HepG2 (cell line): Measurements from ENCODE around the gene SRC. TPM values are rescaled to one million over a fixed set of nuclear protein-coding genes. Genes with fewer than 3 reads are reported as not detected.

Experiments
- ADNP ChIP-seq: sonication (generic); formaldehyde crosslinking; IDR thresholded peaks from 2 replicates; pipeline ENCODE4 v1.4.0; 2020; ENCODE audit warnings: missing genetic modification reagents
- FOXP1 ChIP-seq, 2 experiments: fragments of 450-650 bp in 1 of 2; IDR thresholded peaks; 2 replicates each; pipeline ENCODE4 v1.6.1; 2017 to 2018; ENCODE audit warnings: antibody characterized with exemption in 1 of 2
- LCORL ChIP-seq, 2 experiments: fragments of 450-650 bp in 1 of 2; sonication (generic) in 1 of 2; formaldehyde crosslinking in 1 of 2; IDR thresholded peaks; 2 replicates each; pipeline versions ENCODE4 v1.5.0 to v1.6.1; 2017 to 2020; ENCODE audit warnings: antibody characterized with exemption in 1 of 2, missing genetic modification reagents in 1 of 2
- PCBP1 ChIP-seq: fragments of 200-400 bp; formaldehyde crosslinking; IDR thresholded peaks from 2 replicates; pipeline ENCODE4 v1.6.1; 2017; ENCODE audit warnings: mild to moderate bottlenecking, low read depth, low read length, borderline replicate concordance
- SMAD3 ChIP-seq: sonication (generic); formaldehyde crosslinking; IDR thresholded peaks from 2 replicates; pipeline ENCODE4 v1.4.0; 2020; ENCODE audit warnings: missing genetic modification reagents
- SOX6 ChIP-seq, 2 experiments: fragments of 450-650 bp in 1 of 2; sonication (generic) in 1 of 2; formaldehyde crosslinking in 1 of 2; IDR thresholded peaks; 2 replicates each; pipeline versions ENCODE4 v1.4.0 to v1.6.1; 2017 to 2020; ENCODE audit warnings: antibody characterized with exemption in 1 of 2, mild to moderate bottlenecking in 1 of 2, missing genetic modification reagents in 1 of 2
- TOPORS ChIP-seq: sonication (generic); formaldehyde crosslinking; IDR thresholded peaks from 2 replicates; pipeline ENCODE4 v1.8.0; 2023; ENCODE audit warnings: mild to moderate bottlenecking, missing genetic modification reagents
- ZBTB7A ChIP-seq: sonication (generic); formaldehyde crosslinking; IDR thresholded peaks from 2 replicates; pipeline ENCODE4 v1.8.0; 2022; ENCODE audit warnings: mild to moderate bottlenecking, missing genetic modification reagents
- ZNF207 ChIP-seq: fragments of 450-650 bp; IDR thresholded peaks from 2 replicates; pipeline ENCODE4 v1.6.1; 2016; ENCODE audit warnings: antibody characterized with exemption, borderline replicate concordance
- ZNF512 ChIP-seq: sonication (generic); formaldehyde crosslinking; IDR thresholded peaks from 2 replicates; pipeline ENCODE4 v1.4.0; 2020; ENCODE audit warnings: mild to moderate bottlenecking, missing genetic modification reagents
- ZSCAN25 ChIP-seq: sonication (generic); formaldehyde crosslinking; IDR thresholded peaks from 2 replicates; pipeline ENCODE4 v1.8.0; 2022; ENCODE audit warnings: mild to moderate bottlenecking, missing genetic modification reagents
- polyA plus RNA-seq, 8 experiments: library from polyadenylated mRNA; depleted of rRNA in 3 of 8; stranded (reverse) in 7 of 8; unstranded in 1 of 8; fragments of >200 nt; fragmentation: Illumina TruSeq in 4 of 8; extraction: Trizol in 4 of 8; gene quantifications; 2 replicates each; pipeline versions ENCODE4 v1.2.1 to v1.2.3, GENCODE V29; 2011 to 2016; ENCODE audit warnings: low read depth in 4 of 8, missing spikeins in 1 of 8, mixed read lengths in 1 of 8; ENCODE audit not compliant: insufficient read depth in 1 of 8
- total RNA-seq, 5 experiments: library from RNA; depleted of rRNA; stranded (reverse); fragments of >200 nt; fragmentation: Illumina TruSeq; extraction: Trizol; gene quantifications; 2 replicates each; pipeline ENCODE4 v1.2.3, GENCODE V29; 2016; ENCODE audit warnings: low read depth in 1 of 5
- TF ChIP-seq, protein P1 (sequence below), 2 experiments: fragments of 450-650 bp in 1 of 2; sonication (generic) in 1 of 2; formaldehyde crosslinking in 1 of 2; IDR thresholded peaks; 2 replicates each; pipeline versions ENCODE4 v1.6.1 to v1.8.0; 2016 to 2022; ENCODE audit warnings: antibody characterized with exemption in 1 of 2, mild to moderate bottlenecking in 1 of 2, missing genetic modification reagents in 1 of 2
- TF ChIP-seq, protein P2 (sequence below): sonication (generic); formaldehyde crosslinking; IDR thresholded peaks from 2 replicates; pipeline ENCODE4 v1.8.0; 2022; ENCODE audit warnings: mild to moderate bottlenecking, missing genetic modification reagents, moderate library complexity
- TF ChIP-seq, protein P3 (sequence below): sonication (generic); formaldehyde crosslinking; conservative IDR thresholded peaks from 2 replicates; pipeline ENCODE4 v1.8.0; 2022; ENCODE audit warnings: low read depth, missing genetic modification reagents

SRC gene
- total and polyA plus RNA-seq, 2 of the 13 experiments (the other 11 are each of a cell fraction or from before 2014, with no cell fraction given), result 54.7 to 192 TPM

DNA sequence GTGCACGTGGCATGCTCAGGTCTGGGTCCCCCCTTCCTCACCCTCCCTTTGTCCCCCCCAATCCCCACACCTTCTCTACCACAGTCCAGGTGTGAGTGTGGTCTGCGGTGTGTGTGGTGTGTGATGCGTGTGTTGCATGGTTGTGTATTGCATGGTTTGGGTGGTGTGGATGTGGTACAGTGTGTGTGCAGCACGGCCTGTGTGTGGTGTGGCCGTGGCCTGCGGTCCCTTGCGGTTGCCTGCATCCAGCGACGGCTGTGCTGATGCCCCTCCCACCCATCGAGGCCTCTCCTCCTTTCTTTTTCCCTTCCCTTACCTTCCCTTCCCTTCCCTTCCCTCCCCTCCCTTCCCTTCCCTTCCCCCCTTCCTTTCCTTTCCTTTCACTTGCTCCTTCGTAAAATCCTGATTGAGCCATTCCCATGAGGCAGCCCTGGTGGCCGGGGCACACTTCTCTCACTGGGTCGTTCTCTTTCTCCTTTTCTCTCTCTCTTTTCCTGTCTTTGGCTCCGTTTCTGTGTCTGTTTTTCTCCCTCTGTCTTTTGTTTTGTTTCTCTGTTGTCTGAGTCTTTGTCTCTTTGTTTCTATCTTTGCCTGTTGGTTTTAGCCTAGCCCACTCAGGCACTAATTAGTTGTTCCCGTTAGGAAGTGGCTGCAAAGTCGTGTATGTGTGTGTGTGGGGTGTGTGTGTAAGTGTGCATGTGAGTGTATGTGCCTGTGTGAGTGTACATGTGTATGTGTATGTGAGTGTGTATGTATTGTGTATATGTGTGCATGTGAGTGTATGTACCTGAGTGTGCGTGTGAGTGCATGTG lies 65.7 kb downstream of the SRC start (continued):
- TF ChIP-seq, protein P1, sequence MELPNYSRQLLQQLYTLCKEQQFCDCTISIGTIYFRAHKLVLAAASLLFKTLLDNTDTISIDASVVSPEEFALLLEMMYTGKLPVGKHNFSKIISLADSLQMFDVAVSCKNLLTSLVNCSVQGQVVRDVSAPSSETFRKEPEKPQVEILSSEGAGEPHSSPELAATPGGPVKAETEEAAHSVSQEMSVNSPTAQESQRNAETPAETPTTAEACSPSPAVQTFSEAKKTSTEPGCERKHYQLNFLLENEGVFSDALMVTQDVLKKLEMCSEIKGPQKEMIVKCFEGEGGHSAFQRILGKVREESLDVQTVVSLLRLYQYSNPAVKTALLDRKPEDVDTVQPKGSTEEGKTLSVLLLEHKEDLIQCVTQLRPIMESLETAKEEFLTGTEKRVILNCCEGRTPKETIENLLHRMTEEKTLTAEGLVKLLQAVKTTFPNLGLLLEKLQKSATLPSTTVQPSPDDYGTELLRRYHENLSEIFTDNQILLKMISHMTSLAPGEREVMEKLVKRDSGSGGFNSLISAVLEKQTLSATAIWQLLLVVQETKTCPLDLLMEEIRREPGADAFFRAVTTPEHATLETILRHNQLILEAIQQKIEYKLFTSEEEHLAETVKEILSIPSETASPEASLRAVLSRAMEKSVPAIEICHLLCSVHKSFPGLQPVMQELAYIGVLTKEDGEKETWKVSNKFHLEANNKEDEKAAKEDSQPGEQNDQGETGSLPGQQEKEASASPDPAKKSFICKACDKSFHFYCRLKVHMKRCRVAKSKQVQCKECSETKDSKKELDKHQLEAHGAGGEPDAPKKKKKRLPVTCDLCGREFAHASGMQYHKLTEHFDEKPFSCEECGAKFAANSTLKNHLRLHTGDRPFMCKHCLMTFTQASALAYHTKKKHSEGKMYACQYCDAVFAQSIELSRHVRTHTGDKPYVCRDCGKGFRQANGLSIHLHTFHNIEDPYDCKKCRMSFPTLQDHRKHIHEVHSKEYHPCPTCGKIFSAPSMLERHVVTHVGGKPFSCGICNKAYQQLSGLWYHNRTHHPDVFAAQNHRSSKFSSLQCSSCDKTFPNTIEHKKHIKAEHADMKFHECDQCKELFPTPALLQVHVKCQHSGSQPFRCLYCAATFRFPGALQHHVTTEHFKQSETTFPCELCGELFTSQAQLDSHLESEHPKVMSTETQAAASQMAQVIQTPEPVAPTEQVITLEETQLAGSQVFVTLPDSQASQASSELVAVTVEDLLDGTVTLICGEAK (IDR thresholded peaks at IDR 0.05), result peak; percentile 19; the same call in 1 of the 2 replicates
- TF ChIP-seq, protein P1 (CRISPR knock-in tag; IDR thresholded peaks at IDR 0.05), result no peak
- TF ChIP-seq SOX6 (IDR thresholded peaks at IDR 0.05) (peak; percentile 87), SOX6 (CRISPR knock-in tag; IDR thresholded peaks at IDR 0.05) (no peak), ZSCAN25 (peak; percentile 85), ZNF512 (peak; percentile 80; the same call in 1 of the 2 replicates), PCBP1 (peak; percentile 100), SMAD3 (CRISPR knock-in tag) (no peak), LCORL (IDR thresholded peaks at IDR 0.05) (peak; percentile 47; the same call in 1 of the 2 replicates), LCORL (CRISPR knock-in tag; IDR thresholded peaks at IDR 0.05) (no peak), ADNP (no peak), FOXP1 (IDR thresholded peaks at IDR 0.05) (peak; percentile 74), FOXP1 (CRISPR knock-in tag; IDR thresholded peaks at IDR 0.05) (no peak), TOPORS (CRISPR knock-in tag) (no peak), ZBTB7A (CRISPR knock-in tag) (0 out of 2 replicates have a peak, but pooled peaks have one; percentile 37), ZNF207 (peak; percentile 69; the same call in 1 of the 2 replicates)
- TF ChIP-seq, protein P2, sequence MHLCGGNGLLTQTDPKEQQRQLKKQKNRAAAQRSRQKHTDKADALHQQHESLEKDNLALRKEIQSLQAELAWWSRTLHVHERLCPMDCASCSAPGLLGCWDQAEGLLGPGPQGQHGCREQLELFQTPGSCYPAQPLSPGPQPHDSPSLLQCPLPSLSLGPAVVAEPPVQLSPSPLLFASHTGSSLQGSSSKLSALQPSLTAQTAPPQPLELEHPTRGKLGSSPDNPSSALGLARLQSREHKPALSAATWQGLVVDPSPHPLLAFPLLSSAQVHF (CRISPR knock-in tag), result no peak
- TF ChIP-seq, protein P3, sequence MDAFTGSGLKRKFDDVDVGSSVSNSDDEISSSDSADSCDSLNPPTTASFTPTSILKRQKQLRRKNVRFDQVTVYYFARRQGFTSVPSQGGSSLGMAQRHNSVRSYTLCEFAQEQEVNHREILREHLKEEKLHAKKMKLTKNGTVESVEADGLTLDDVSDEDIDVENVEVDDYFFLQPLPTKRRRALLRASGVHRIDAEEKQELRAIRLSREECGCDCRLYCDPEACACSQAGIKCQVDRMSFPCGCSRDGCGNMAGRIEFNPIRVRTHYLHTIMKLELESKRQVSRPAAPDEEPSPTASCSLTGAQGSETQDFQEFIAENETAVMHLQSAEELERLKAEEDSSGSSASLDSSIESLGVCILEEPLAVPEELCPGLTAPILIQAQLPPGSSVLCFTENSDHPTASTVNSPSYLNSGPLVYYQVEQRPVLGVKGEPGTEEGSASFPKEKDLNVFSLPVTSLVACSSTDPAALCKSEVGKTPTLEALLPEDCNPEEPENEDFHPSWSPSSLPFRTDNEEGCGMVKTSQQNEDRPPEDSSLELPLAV (CRISPR knock-in tag), result no peak
